H9 (cell line): Measurements from ENCODE around the gene PWWP2B. TPM values are rescaled to one million over a fixed set of nuclear protein-coding genes. Genes with fewer than 3 reads are reported as not detected.

Source experiments
- DNase-seq: peaks from one replicate; pipeline ENCODE4 v3.0.0-alpha.2; 2017
- H2AFZ ChIP-seq: one replicate; pipeline ENCODE4 v1.6.1; 2013; ENCODE audit warnings: mild to moderate bottlenecking, low read length, control low read depth, moderate library complexity
- H2AK5ac ChIP-seq: 2 replicates; pipeline ENCODE4 v1.6.1; 2013; ENCODE audit warnings: low read length, control low read depth, mixed read lengths; ENCODE audit not compliant: insufficient read length
- H2BK120ac ChIP-seq: one replicate; pipeline ENCODE4 v1.6.1; 2013; ENCODE audit warnings: low read depth, mild to moderate bottlenecking, low read length, control low read depth, inconsistent platforms; ENCODE audit not compliant: poor library complexity, severe bottlenecking
- H2BK12ac ChIP-seq: 2 replicates; pipeline ENCODE4 v1.6.1; 2013; ENCODE audit warnings: low read length, control low read depth, mixed read lengths, low read depth; ENCODE audit not compliant: insufficient read length
- H2BK15ac ChIP-seq: 2 replicates; pipeline ENCODE4 v1.6.1; 2013; ENCODE audit warnings: low read depth, low read length, control low read depth
- H2BK20ac ChIP-seq: one replicate; pipeline ENCODE4 v1.6.1; 2013; ENCODE audit warnings: low read depth, mild to moderate bottlenecking, low read length, control low read depth, inconsistent platforms; ENCODE audit not compliant: poor library complexity, severe bottlenecking
- H2BK5ac ChIP-seq: 2 replicates; pipeline ENCODE4 v1.6.1; 2013; ENCODE audit warnings: low read length, control low read depth, mixed read lengths; ENCODE audit not compliant: insufficient read length
- H3K14ac ChIP-seq: 2 replicates; pipeline ENCODE4 v1.6.1; 2013; ENCODE audit warnings: low read length, control low read depth; ENCODE audit not compliant: insufficient read depth
- H3K18ac ChIP-seq: 2 replicates; pipeline ENCODE4 v1.6.1; 2013; ENCODE audit warnings: low read depth, mild to moderate bottlenecking, mixed read lengths, low read length, control low read depth; ENCODE audit not compliant: insufficient read length
- H3K23ac ChIP-seq: 2 replicates; pipeline ENCODE4 v1.6.1; 2013; ENCODE audit warnings: low read length, control low read depth, mixed read lengths, low read depth; ENCODE audit not compliant: insufficient read length
- H3K23me2 ChIP-seq: 2 replicates; pipeline ENCODE4 v1.6.1; 2013; ENCODE audit warnings: low read depth, mild to moderate bottlenecking, mixed read lengths, low read length, control low read depth; ENCODE audit not compliant: insufficient read length, poor library complexity, severe bottlenecking
- H3K27ac ChIP-seq: 2 replicates; pipeline ENCODE4 v1.5.1; 2013; ENCODE audit warnings: low read length, control low read depth, mixed read lengths, low read depth; ENCODE audit not compliant: insufficient read length
- H3K27me3 ChIP-seq: 2 replicates; pipeline ENCODE4 v1.6.1; 2013; ENCODE audit warnings: low read length, control low read depth, inconsistent platforms; ENCODE audit not compliant: insufficient read depth
- H3K4ac ChIP-seq: 2 replicates; pipeline ENCODE4 v1.6.1; 2013; ENCODE audit warnings: low read depth, mild to moderate bottlenecking, control low read depth, inconsistent platforms, low read length, moderate library complexity
- H3K4me1 ChIP-seq: 2 replicates; pipeline ENCODE4 v1.6.1; 2013; ENCODE audit warnings: low read length, control low read depth, inconsistent platforms; ENCODE audit not compliant: insufficient read depth
- H3K4me2 ChIP-seq: 2 replicates; pipeline ENCODE4 v1.6.1; 2013; ENCODE audit warnings: low read length, control low read depth, mixed read lengths; ENCODE audit not compliant: insufficient read length, insufficient read depth
- H3K56ac ChIP-seq: 2 replicates; pipeline ENCODE4 v1.6.1; 2013; ENCODE audit warnings: low read depth, mild to moderate bottlenecking, mixed read lengths, low read length, control low read depth; ENCODE audit not compliant: insufficient read length
- H3K79me1 ChIP-seq: 2 replicates; pipeline ENCODE4 v1.6.1; 2013; ENCODE audit warnings: low read depth, mild to moderate bottlenecking, moderate library complexity, low read length, control low read depth, inconsistent platforms; ENCODE audit not compliant: insufficient read depth, poor library complexity, severe bottlenecking
- H3K79me2 ChIP-seq: 2 replicates; pipeline ENCODE4 v1.6.1; 2013; ENCODE audit warnings: low read length, control low read depth, inconsistent platforms; ENCODE audit not compliant: insufficient read depth
- H3K9ac ChIP-seq: 2 replicates; pipeline ENCODE4 v1.6.1; 2013; ENCODE audit warnings: low read length, control low read depth, mixed read lengths; ENCODE audit not compliant: insufficient read length; ENCODE audit errors: extremely low read depth
- H3K9me3 ChIP-seq: one replicate; pipeline ENCODE4 v1.6.1; 2013; ENCODE audit warnings: low read depth, low read length, inconsistent platforms; ENCODE audit not compliant: control insufficient read depth
- H3T11ph ChIP-seq: one replicate; pipeline ENCODE4 v1.6.1; 2013; ENCODE audit warnings: mild to moderate bottlenecking, low read length, control low read depth, inconsistent platforms
- H4K20me1 ChIP-seq: one replicate; pipeline ENCODE4 v1.6.1; 2013; ENCODE audit not compliant: control insufficient read depth, insufficient read length, insufficient read depth
- H4K5ac ChIP-seq: 2 replicates; pipeline ENCODE4 v1.6.1; 2013; ENCODE audit warnings: low read depth, mild to moderate bottlenecking, mixed read lengths, low read length, control low read depth; ENCODE audit not compliant: insufficient read length
- H4K8ac ChIP-seq: replicated peaks from 2 replicates; pipeline ENCODE4 v1.6.1; 2013; ENCODE audit warnings: low read length, control low read depth, mixed read lengths, low read depth; ENCODE audit not compliant: insufficient read length
- H4K91ac ChIP-seq: 2 replicates; pipeline ENCODE4 v1.6.1; 2013; ENCODE audit warnings: low read depth, mild to moderate bottlenecking, moderate library complexity, mixed read lengths, low read length, control low read depth; ENCODE audit not compliant: insufficient read length
- H3K27ac Mint-ChIP-seq, 3 experiments: 2 replicates in 2 of 3; 3 replicates in 1 of 3; pipeline ENCODE4 v1.8.0; 2020 to 2021; ENCODE audit warnings: mixed read lengths in 3 of 3, mild to moderate bottlenecking in 1 of 3, moderate library complexity in 1 of 3
- H3K27me3 Mint-ChIP-seq: 2 replicates; pipeline ENCODE4 v1.8.0; 2021; ENCODE audit warnings: low read depth, mild to moderate bottlenecking, moderate library complexity, mixed read lengths
- H3K36me3 Mint-ChIP-seq, 3 experiments: 2 replicates in 2 of 3; 3 replicates in 1 of 3; pipeline ENCODE4 v1.8.0; 2020 to 2021; ENCODE audit warnings: low read depth in 3 of 3, mixed read lengths in 3 of 3; ENCODE audit not compliant: insufficient read depth in 1 of 3
- H3K4me1 Mint-ChIP-seq, 2 experiments: 2 replicates each; pipeline ENCODE4 v1.8.0; 2020; ENCODE audit warnings: mixed read lengths in 2 of 2
- H3K4me3 Mint-ChIP-seq, 2 experiments: 2 replicates in 1 of 2; 3 replicates in 1 of 2; pipeline ENCODE4 v1.8.0; 2020 to 2021; ENCODE audit warnings: mild to moderate bottlenecking in 2 of 2, mixed read lengths in 2 of 2, moderate library complexity in 1 of 2
- H3K9me3 Mint-ChIP-seq, 2 experiments: 2 replicates in 1 of 2; 3 replicates in 1 of 2; pipeline ENCODE4 v1.8.0; 2020; ENCODE audit warnings: mild to moderate bottlenecking in 2 of 2, mixed read lengths in 2 of 2, moderate library complexity in 1 of 2
- WGBS: extraction: QIAGEN DNeasy Blood & Tissue Kit; methylation state at CpG from one replicate; pipeline ENCODE4 v1.1.7; 2013; ENCODE audit warnings: missing lambda C conversion rate, low lambda C conversion rate, mixed read lengths; ENCODE audit not compliant: insufficient read length; ENCODE audit errors: extremely low coverage; 5-methylcytosine and 5-hydroxymethylcytosine counted together
- total RNA-seq: library from RNA; stranded (reverse); gene quantifications from 2 replicates; pipeline ENCODE4 v1.2.1, GENCODE V29; 2021
- TF ChIP-seq, protein P1 (sequence below): fragments of 200-600 bp; sonication (generic); conservative IDR thresholded peaks from 3 replicates; pipeline ENCODE4 v1.8.0; 2021; ENCODE audit warnings: antibody characterized with exemption, mild to moderate bottlenecking

The PWWP2B gene
- total RNA-seq, 1 experiment from 2014 or later = 10.0 TPM

DNA sequence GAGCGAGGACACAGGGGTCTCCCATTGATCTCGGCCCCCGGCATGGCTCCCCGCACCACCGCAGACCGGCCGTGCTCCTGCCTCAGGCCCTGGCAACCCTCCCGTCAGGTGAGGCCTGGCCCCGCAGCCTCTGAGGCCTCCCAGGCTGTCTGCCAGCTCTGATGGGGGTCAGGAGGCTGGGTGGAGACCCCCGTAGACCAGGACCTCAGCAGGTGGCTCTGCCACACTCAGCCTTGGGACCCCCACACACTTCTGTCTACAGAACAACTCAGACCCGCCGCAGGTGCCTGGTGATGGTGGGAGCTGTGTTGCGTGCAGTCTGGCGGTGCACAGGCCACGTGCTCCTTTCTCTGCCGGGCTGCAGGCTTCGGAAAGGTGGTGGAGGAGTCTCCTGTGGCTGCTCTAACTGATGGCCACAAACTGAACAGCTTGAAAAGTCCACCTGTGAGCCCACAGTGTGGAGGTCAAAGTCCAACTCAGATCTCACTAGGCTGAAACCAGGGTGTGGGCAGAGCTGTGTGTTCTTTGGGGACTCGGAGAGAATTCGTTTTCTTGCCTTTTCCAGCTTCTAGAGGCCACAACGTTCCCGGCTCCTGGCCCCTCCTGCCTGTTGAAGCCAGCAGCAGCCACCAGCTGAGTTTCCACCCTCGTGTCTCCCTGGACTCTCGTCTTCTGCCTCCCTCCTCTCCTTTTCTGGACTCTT lies 62.5 kb downstream of the PWWP2B start:
- Histone ChIP-seq H3K14ac (no peak overlapping the region), H2AFZ (no peak overlapping the region), H3K9ac (no peak overlapping the region), H3K4me2 (no peak overlapping the region), H4K20me1 (no peaks in the 10 kb centered on the region), H3K18ac (no peak overlapping the region), H3K56ac (no peak overlapping the region), H3K79me2 (no peaks in the 10 kb centered on the region), H3K27ac (no peak overlapping the region), H3T11ph (no peak overlapping the region), H2BK15ac (no peak overlapping the region), H4K5ac (no peak overlapping the region), H3K27me3 (no peaks in the 10 kb centered on the region), H2BK20ac (no peak overlapping the region), H2BK5ac (no peak overlapping the region), H3K79me1 (no peaks in the 10 kb centered on the region), H4K91ac (no peak overlapping the region), H4K8ac (no peak overlapping the region), H2BK120ac (no peak overlapping the region), H3K9me3 (no peaks in the 10 kb centered on the region), H3K4ac (no peak overlapping the region), H3K23ac (no peak overlapping the region), H2AK5ac (no peak overlapping the region), H2BK12ac (no peak overlapping the region), H3K23me2 (no peaks in the 10 kb centered on the region), H3K4me1 (no peaks in the 10 kb centered on the region)
- Mint-ChIP-seq H3K9me3 (no peaks in the 10 kb centered on the region), H3K4me3 (no peak overlapping the region; a peak in 1 of 5 replicates), H3K27me3 (peaks cover 12% of the 10 kb centered on the region), H3K36me3 (no peaks in the 10 kb centered on the region), H3K27ac (no peak overlapping the region), H3K4me1 (no peaks in the 10 kb centered on the region; a peak in 1 of 4 replicates)
- no CpG with 5 or more reads among the region's 23 CpGs for WGBS
- DNase-seq = peak; percentile 21
- TF ChIP-seq, protein P1, sequence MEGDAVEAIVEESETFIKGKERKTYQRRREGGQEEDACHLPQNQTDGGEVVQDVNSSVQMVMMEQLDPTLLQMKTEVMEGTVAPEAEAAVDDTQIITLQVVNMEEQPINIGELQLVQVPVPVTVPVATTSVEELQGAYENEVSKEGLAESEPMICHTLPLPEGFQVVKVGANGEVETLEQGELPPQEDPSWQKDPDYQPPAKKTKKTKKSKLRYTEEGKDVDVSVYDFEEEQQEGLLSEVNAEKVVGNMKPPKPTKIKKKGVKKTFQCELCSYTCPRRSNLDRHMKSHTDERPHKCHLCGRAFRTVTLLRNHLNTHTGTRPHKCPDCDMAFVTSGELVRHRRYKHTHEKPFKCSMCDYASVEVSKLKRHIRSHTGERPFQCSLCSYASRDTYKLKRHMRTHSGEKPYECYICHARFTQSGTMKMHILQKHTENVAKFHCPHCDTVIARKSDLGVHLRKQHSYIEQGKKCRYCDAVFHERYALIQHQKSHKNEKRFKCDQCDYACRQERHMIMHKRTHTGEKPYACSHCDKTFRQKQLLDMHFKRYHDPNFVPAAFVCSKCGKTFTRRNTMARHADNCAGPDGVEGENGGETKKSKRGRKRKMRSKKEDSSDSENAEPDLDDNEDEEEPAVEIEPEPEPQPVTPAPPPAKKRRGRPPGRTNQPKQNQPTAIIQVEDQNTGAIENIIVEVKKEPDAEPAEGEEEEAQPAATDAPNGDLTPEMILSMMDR = no peak
